Prostate gland (tissue), 2 donors: ENCODE results near the gene CTTN.

Source experiments
- CTCF ChIP-seq, 4 experiments: fragments of 200-600 bp in 2 of 4; fragments of 450-650 bp in 2 of 4; sonication (generic) in 2 of 4; IDR thresholded peaks; 1 replicate in 3 of 4; 2 replicates in 1 of 4; pipeline ENCODE4 v1.5.1; 2016 to 2019; ENCODE audit warnings: antibody characterized with exemption in 4 of 4, mild to moderate bottlenecking in 2 of 4, moderate library complexity in 2 of 4
- POLR2A ChIP-seq: fragments of 450-650 bp; IDR thresholded peaks from one replicate; pipeline ENCODE4 v1.6.1; 2016; ENCODE audit warnings: antibody characterized with exemption, mild to moderate bottlenecking

DNA sequence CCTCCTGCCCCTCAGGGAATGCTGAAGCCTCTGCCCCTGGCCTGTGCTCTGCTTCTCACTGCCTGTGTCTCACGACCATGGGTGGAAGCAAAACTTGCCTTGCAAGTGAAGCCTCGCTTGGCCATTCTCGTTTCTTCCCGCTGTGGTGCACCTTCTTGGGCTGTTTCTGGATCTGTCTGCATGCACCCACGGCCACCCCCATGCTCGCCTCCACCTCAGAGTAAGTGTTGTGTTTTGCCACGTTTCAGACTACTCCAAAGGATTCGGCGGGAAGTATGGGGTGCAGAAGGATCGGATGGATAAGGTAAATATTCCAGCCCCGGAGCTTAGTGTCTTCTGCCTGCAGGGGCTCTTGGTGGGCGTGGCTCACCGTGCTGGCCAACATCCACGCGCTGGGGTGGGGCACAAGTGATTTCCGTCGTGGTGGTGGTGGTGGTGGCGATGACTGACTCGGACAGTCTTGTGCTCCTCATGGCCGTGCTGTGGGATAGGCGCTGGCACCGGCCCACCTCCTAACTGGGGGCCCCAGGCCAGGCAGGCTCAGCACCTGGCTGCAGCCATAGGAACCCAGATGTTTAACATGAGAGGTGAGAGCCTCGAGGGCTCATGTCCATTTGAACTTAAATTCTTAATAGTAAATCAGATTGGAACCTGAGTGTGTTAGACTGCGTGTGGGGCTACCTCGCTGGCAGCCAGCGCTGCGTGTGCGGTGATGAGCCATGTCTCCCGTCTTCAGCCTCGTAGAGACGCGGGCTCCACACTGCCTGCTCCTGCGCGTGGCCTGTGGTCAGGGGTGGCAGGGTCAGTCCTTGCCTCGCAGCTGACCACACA, 24.6 kb downstream of the CTTN start:
- TF ChIP-seq CTCF (IDR thresholded peaks at IDR 0.05), result no peak
- TF ChIP-seq POLR2A, result no peak
